Kidney epithelial cell (primary cell): ENCODE data around the gene WARS2. TPM values are rescaled to one million over a fixed set of nuclear protein-coding genes. Genes with fewer than 3 reads are reported as not detected.

Experiments
- DNase-seq: peaks from one replicate; pipeline ENCODE4 v3.0.0-alpha.2; 2010; ENCODE audit warnings: low read depth
- H3K27me3 ChIP-seq: 2 replicates; pipeline ENCODE4 v1.6.0; 2011; ENCODE audit warnings: low read length; ENCODE audit not compliant: control insufficient read depth, insufficient read depth
- H3K36me3 ChIP-seq: 2 replicates; pipeline ENCODE4 v1.5.1; 2011; ENCODE audit warnings: low read length; ENCODE audit not compliant: control insufficient read depth, insufficient read depth
- H3K4me3 ChIP-seq: 2 replicates; pipeline ENCODE4 v1.5.1; 2011; ENCODE audit warnings: low read depth, mild to moderate bottlenecking, control low read depth, low read length
- total RNA-seq: library from RNA; depleted of rRNA; stranded (reverse); fragments of >200 nt; gene quantifications from 2 replicates; pipeline ENCODE4 v1.2.3, GENCODE V29; 2015
- TF ChIP-seq, protein P1 (sequence below): IDR thresholded peaks from 2 replicates; pipeline ENCODE4 v1.5.1; 2011; ENCODE audit warnings: mild to moderate bottlenecking, moderate library complexity, low read length, control low read depth, inconsistent platforms; ENCODE audit not compliant: insufficient read depth, poor library complexity, severe bottlenecking

The WARS2 gene
- total RNA-seq, 1 donor from 2014 or later = 18.7 TPM

DNA sequence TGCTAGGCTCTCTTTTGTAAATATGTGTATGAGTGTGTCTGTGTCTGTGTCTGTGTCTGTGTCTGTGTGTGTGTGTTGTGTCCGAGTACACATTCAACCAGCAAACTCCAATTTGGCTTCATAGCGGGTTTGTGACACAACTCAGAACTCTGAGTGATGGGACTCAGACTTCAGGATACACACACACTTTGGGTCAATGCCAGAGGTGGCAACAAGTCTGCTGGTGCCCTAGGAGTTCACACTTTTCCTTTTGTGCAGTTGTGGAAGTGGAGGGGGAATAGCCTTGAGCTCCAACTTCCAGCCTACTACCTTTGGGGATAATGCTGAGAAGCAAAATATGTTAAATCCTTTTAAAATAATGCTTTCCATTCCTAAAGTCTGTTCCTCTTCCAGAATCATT, 135.7 kb downstream of the WARS2 start:
- TF ChIP-seq, protein P1, sequence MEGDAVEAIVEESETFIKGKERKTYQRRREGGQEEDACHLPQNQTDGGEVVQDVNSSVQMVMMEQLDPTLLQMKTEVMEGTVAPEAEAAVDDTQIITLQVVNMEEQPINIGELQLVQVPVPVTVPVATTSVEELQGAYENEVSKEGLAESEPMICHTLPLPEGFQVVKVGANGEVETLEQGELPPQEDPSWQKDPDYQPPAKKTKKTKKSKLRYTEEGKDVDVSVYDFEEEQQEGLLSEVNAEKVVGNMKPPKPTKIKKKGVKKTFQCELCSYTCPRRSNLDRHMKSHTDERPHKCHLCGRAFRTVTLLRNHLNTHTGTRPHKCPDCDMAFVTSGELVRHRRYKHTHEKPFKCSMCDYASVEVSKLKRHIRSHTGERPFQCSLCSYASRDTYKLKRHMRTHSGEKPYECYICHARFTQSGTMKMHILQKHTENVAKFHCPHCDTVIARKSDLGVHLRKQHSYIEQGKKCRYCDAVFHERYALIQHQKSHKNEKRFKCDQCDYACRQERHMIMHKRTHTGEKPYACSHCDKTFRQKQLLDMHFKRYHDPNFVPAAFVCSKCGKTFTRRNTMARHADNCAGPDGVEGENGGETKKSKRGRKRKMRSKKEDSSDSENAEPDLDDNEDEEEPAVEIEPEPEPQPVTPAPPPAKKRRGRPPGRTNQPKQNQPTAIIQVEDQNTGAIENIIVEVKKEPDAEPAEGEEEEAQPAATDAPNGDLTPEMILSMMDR = no peak
- DNase-seq = no peak
- Histone ChIP-seq H3K36me3 (no peaks in the 10 kb centered on the region), H3K27me3 (peaks cover 81% of the 10 kb centered on the region), H3K4me3 (no peak overlapping the region)

DNA sequence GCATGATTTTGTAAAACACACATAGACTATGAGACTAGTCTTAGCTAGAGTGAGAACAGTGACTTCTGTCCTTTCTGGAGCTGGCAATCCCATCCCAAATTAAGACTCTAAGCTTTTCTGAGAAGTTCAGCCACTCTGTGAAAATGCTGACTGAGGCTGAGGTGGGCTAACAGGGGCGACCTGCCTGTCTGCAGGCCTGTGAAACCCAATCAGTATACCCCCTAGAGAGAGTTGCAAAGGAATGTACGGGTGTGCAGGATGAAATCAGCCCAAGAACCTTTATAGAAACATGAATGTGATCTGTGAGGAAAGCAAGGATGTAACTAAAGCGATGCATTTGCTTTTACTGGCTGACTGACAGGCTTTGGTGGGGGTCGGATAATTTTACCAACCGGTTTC, 136.3 kb downstream of the WARS2 start:
- TF ChIP-seq, protein P1 = no peak
- peaks cover 88% of the 10 kb centered on the region for H3K27me3 ChIP-seq
- H3K4me3 ChIP-seq = no peak overlapping the region
- no peak for DNase-seq
- H3K36me3 ChIP-seq = no peaks in the 10 kb centered on the region

DNA sequence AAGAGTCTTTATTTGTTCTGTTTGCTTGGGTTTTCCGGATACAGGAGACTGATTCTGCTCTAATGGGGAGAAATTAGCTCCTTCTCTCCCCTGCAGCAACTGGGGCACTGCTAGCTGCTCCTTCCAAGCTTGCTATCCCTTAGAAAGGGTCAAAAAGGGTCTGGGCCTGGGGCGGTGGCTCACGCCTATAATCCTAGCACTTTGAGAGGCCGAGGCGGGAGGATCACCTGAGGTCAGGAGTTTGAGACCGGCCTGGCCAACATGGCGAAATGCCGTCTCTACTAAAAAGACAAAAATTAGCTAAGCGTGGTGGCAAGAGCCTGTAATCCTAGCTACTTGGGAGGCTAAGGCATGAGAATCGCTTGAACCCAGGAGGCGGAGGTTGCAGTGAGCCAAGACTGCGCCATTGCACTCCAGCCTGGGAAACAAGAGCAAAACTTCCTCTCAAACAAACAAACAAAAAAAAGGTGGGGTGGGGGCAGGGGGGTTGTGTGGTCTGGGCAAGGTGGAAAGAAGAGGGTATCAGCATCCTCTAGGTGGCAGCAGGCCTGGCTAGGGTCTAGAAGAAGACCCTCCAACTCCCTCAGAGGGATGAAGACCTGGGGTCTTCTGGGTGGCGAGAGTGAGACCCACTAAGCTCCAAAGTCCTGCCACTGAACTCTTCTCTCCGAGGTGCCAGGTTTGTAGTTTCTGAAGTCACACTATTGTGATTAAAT, 136.9 kb downstream of the WARS2 start:
- no peaks in the 10 kb centered on the region for H3K36me3 ChIP-seq
- TF ChIP-seq, protein P1 = peak; percentile 7
- DNase-seq = no peak
- peaks cover 93% of the 10 kb centered on the region for H3K27me3 ChIP-seq
- no peak overlapping the region for H3K4me3 ChIP-seq

DNA sequence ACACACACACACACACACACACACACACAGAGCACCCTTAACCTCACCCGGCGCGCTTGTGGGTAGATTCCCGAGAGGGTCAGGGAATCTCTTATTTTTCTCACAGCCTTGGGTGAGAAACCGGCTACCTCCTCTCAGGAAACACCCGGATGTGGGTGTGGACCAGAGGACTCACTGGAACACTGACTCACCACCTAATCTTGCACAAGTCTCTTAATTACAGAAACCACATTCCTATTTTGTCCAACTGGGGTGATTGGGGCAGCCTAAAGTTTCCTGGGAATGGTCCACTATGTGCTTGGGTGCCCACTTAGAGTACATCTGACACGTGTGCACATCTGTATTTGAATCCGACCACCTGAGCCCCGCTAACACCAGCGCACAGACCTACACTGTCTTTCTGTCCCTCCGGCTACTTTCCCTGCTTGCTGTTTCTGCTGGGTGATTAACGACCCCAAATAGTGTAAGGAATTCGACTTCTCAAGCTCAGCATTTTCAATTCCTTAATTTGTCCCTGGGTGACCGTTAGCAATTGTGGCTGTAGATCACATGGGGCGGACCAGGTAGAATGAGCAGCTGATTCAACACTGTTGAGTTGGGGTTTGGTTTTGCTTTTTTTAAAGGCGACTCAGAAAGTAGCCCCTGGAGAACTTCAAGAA, 138.3 kb downstream of the WARS2 start:
- TF ChIP-seq, protein P1 = no peak
- DNase-seq = peak; percentile 60
- Histone ChIP-seq H3K4me3 (no peak overlapping the region), H3K27me3 (peaks cover 91% of the 10 kb centered on the region), H3K36me3 (no peaks in the 10 kb centered on the region)

DNA sequence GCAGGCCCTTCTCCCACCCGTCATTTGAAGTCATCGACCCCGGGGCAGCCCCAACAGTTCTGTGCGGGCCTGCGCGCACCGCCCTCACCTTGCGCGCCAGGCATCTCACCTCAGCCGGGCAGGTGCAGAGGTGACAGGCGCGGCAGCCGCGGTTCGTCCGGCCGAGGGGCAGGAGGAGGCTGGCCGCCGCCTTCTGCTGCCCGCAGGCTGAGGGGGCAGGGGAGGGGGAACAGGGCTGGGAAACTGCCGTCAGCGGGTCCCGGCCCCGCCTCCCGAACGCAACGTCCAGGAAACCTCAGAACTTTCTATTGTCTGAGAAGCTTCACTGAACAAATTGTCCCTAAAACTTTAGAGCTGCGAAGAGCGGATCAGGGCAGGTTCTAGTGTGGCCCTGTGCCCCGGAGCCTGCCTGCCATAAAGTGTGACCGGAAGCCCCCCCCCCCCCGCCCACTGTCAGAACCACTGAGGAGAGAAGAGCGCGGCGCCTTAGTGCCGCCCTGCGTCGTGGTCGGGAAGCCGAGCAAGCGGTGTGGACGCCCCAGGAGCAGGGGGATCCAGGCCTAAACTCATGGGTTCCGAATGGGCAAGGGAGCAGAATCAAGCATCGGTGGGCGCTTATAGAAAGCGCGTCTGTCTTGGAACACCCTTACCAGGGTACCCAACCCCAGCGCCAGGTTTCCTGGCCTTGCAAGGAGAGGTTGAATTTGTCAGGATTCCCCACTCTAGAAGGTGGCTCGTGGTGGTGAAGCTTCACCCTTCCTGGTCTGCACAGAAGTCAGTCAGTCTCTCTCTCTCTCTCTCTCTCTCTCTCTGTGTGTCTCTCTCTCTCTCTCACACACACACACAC, 139.0 kb downstream of the WARS2 start:
- TF ChIP-seq, protein P1 = peak; percentile 1
- no peak for DNase-seq
- Histone ChIP-seq H3K4me3 (no peak overlapping the region), H3K27me3 (peaks cover 91% of the 10 kb centered on the region), H3K36me3 (no peaks in the 10 kb centered on the region)
